Neural cell (in vitro differentiated cells): ENCODE results near the gene NADK. TPM values are rescaled to one million over a fixed set of nuclear protein-coding genes. Genes with fewer than 3 reads are reported as not detected.

Experiments used
- H2AFZ ChIP-seq: fragments of 200-600, 300-800 bp; sonication (generic), shearing (Covaris generic); 2 replicates; pipeline ENCODE4 v1.6.0; 2014; ENCODE audit warnings: low read depth, mild to moderate bottlenecking, antibody characterized with exemption, low read length, moderate library complexity
- H3F3A ChIP-seq: fragments of 200-600 bp; shearing (Covaris generic); 2 replicates; pipeline ENCODE4 v1.6.1; 2016; ENCODE audit warnings: mild to moderate bottlenecking, moderate library complexity, mixed read lengths, antibody characterized with exemption, low read length; ENCODE audit not compliant: insufficient read depth, poor library complexity, severe bottlenecking
- H3K27ac ChIP-seq: fragments of 200-600, 300-800 bp; sonication (generic), shearing (Covaris generic); 2 replicates; pipeline ENCODE4 v1.5.1; 2014; ENCODE audit warnings: mild to moderate bottlenecking, low read length, moderate library complexity
- H3K27me3 ChIP-seq: fragments of 300-800, 200-600 bp; sonication (generic), shearing (Covaris generic); 2 replicates; pipeline ENCODE4 v1.6.0; 2014; ENCODE audit warnings: mild to moderate bottlenecking, low read depth, low read length, moderate library complexity; ENCODE audit not compliant: insufficient read depth
- H3K36me3 ChIP-seq: fragments of 300-800, 200-600 bp; sonication (generic), shearing (Covaris generic); 2 replicates; pipeline ENCODE4 v1.5.1; 2014; ENCODE audit warnings: mild to moderate bottlenecking, antibody characterized with exemption, low read length, moderate library complexity; ENCODE audit not compliant: insufficient read depth
- H3K4me2 ChIP-seq: fragments of 300-800, 200-600 bp; sonication (generic), shearing (Covaris generic); 2 replicates; pipeline ENCODE4 v1.6.0; 2014; ENCODE audit warnings: mild to moderate bottlenecking, low read length
- H3K4me3 ChIP-seq: fragments of 300-800, 200-600 bp; sonication (generic), shearing (Covaris generic); 2 replicates; pipeline ENCODE4 v1.5.1; 2014; ENCODE audit warnings: mild to moderate bottlenecking, low read length, moderate library complexity
- H3K79me2 ChIP-seq: fragments of 200-600 bp; shearing (Covaris generic); replicated peaks from 2 replicates; pipeline ENCODE4 v1.6.0; 2014; ENCODE audit warnings: mild to moderate bottlenecking, low read length, moderate library complexity; ENCODE audit not compliant: insufficient read depth
- H3K9ac ChIP-seq: fragments of 300-800, 200-600 bp; sonication (generic), shearing (Covaris generic); 2 replicates; pipeline ENCODE4 v1.6.1; 2016; ENCODE audit warnings: mild to moderate bottlenecking, low read length, mixed read lengths
- H3K9me2 ChIP-seq: fragments of 200-600 bp; shearing (Covaris generic); 2 replicates; pipeline ENCODE4 v1.6.1; 2016; ENCODE audit warnings: mild to moderate bottlenecking, low read length, mixed read lengths; ENCODE audit not compliant: insufficient read depth
- H3K9me3 ChIP-seq: fragments of 200-600, 300-800 bp; sonication (generic), shearing (Covaris generic); 2 replicates; pipeline ENCODE4 v1.6.1; 2016; ENCODE audit warnings: mild to moderate bottlenecking, mixed run types, low read length, moderate library complexity, mixed read lengths
- H4K20me1 ChIP-seq: fragments of 200-600 bp; shearing (Covaris generic); 2 replicates; pipeline ENCODE4 v1.6.1; 2016; ENCODE audit warnings: mild to moderate bottlenecking, mixed run types; ENCODE audit not compliant: insufficient read depth
- EP300 ChIP-seq: fragments of 450-650 bp; conservative IDR thresholded peaks from 2 replicates; pipeline ENCODE4 v1.6.1; 2014; ENCODE audit warnings: antibody characterized with exemption, mild to moderate bottlenecking, moderate library complexity; ENCODE audit not compliant: poor library complexity, severe bottlenecking
- EZH2 ChIP-seq: fragments of 200-600, 300-800 bp; shearing (Covaris generic), sonication (generic); IDR thresholded peaks from 2 replicates; pipeline ENCODE4 v1.6.1; 2014; ENCODE audit warnings: antibody characterized with exemption, low read length, borderline replicate concordance, mild to moderate bottlenecking; ENCODE audit not compliant: insufficient read depth, poor library complexity, severe bottlenecking
- MXI1 ChIP-seq: fragments of 450-650 bp; conservative IDR thresholded peaks from 2 replicates; pipeline ENCODE4 v1.6.1; 2014; ENCODE audit warnings: antibody characterized with exemption, mild to moderate bottlenecking; ENCODE audit not compliant: poor library complexity, severe bottlenecking
- POLR2AphosphoS5 ChIP-seq: IDR thresholded peaks from 2 replicates; pipeline ENCODE4 v1.6.1; 2012
- RAD21 ChIP-seq: fragments of 450-650 bp; conservative IDR thresholded peaks from 2 replicates; pipeline ENCODE4 v1.6.1; 2014; ENCODE audit warnings: antibody characterized with exemption, mild to moderate bottlenecking, moderate library complexity
- SMC3 ChIP-seq: fragments of 450-650 bp; conservative IDR thresholded peaks from 2 replicates; pipeline ENCODE4 v1.6.1; 2014; ENCODE audit warnings: antibody characterized with exemption, mild to moderate bottlenecking, moderate library complexity; ENCODE audit not compliant: poor library complexity
- TAF1 ChIP-seq: IDR thresholded peaks from 2 replicates; pipeline ENCODE4 v1.6.1; 2012; ENCODE audit warnings: low read depth
- polyA plus RNA-seq: library from polyadenylated mRNA; depleted of rRNA; stranded (reverse); fragments of >200 nt; gene quantifications from 2 replicates; pipeline ENCODE4 v1.2.3, GENCODE V29; 2014
- TF ChIP-seq, protein P1 (sequence below): fragments of 450-650 bp; IDR thresholded peaks from 2 replicates; pipeline ENCODE4 v1.5.1; 2014; ENCODE audit warnings: antibody characterized with exemption, mild to moderate bottlenecking, moderate library complexity; ENCODE audit not compliant: poor library complexity, severe bottlenecking
- TF ChIP-seq, protein P2 (sequence below): IDR thresholded peaks from 2 replicates; pipeline ENCODE4 v1.6.1; 2012; ENCODE audit warnings: borderline replicate concordance

Gene NADK
- polyA plus RNA-seq, 1 donor from 2014 or later, result 38.5 TPM

DNA sequence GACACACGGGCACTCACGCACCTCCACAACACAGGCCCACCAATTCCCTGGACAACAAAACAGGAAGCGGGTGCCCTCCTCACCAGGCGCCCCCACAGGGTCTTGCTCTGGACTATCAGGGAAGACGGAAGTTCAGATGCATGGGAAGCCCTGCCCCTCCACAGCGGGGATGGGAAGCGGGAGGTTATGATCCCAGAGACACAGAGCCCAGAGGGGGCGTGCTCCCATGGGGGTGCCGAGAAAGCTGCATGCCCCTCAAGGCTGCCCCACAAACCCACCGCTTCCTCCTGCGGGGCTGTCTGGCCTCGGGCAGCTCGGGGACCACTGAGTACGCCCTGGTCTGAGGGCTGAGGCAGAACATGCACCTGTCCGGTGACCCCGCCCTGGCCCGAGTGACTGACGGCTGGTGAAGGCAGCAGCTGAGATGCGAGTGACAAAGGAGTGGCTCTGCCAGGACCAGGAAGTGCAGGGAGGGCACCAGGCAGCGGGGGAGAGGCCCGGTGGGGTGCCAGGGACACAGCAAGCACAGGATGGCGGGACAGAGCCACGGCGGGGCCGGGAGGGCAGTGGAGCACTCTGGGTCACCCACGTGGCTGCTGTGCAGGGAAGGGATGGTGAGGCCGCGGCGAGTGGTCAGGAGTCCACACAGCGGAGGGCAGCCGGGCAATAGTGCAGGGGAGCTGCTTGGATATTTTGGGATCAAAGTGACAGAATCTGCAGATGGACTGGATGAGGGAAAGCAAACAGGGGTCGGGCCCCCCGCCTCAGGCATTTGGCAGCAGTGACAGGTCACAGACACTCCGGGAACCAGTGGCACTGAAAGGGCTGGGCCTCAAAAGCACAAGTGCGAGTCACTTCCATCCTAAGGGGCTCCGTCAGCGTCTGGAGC lies 18.6 kb downstream of the NADK start:
- H3K27me3 ChIP-seq, result no peaks in the 10 kb centered on the region
- no peak overlapping the region for H3K4me2 ChIP-seq
- H3K36me3 ChIP-seq, result no peaks in the 10 kb centered on the region
- no peaks in the 10 kb centered on the region for H3K9me2 ChIP-seq
- H2AFZ ChIP-seq, result no peak overlapping the region
- no peaks in the 10 kb centered on the region for H3F3A ChIP-seq
- H3K79me2 ChIP-seq, result no peaks in the 10 kb centered on the region
- no peak overlapping the region for H3K9ac ChIP-seq
- no peaks in the 10 kb centered on the region for H4K20me1 ChIP-seq
- no peaks in the 10 kb centered on the region for H3K9me3 ChIP-seq
- no peak overlapping the region for H3K4me3 ChIP-seq
- H3K27ac ChIP-seq, result no peak overlapping the region
- TF ChIP-seq, protein P1, sequence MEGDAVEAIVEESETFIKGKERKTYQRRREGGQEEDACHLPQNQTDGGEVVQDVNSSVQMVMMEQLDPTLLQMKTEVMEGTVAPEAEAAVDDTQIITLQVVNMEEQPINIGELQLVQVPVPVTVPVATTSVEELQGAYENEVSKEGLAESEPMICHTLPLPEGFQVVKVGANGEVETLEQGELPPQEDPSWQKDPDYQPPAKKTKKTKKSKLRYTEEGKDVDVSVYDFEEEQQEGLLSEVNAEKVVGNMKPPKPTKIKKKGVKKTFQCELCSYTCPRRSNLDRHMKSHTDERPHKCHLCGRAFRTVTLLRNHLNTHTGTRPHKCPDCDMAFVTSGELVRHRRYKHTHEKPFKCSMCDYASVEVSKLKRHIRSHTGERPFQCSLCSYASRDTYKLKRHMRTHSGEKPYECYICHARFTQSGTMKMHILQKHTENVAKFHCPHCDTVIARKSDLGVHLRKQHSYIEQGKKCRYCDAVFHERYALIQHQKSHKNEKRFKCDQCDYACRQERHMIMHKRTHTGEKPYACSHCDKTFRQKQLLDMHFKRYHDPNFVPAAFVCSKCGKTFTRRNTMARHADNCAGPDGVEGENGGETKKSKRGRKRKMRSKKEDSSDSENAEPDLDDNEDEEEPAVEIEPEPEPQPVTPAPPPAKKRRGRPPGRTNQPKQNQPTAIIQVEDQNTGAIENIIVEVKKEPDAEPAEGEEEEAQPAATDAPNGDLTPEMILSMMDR, result no peak
- TF ChIP-seq TAF1 (no peak), EP300 (no peak)

DNA sequence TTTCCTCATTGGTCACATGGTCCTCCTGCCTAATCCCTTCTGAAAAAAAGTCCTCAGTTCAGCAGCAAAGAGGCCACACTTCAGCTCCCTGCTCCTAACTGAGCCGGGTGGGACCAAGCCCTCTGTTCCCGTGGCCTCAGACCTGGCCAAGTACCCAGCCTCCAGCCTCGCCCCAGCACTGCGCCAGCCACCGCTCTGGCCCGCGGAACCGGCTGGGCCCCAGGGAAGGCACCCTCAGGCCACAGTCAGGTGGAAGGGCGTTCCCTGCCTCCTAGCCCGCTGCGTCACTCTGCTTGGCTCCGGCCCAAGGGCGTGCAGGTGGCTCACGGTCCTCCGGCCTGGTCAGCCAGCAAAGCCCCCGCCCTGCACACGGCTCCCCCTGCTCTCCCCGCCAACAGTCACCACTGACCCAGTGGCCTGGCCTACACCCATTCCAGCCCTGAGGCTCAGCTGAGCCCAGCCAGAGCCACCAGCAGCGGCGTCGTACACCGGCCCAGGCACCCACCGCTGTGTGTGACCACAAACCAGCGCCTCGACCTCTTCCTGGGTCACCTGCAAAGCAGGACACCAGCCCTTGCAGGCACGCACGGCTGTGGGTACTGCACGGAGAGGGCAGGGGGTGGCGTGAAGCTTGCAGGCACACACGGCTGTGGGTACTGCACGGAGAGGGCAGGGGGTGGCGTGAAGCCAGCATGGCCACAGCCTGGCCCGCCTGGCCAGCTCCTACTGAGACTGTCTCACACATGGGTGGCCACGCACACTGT lies 19.4 kb downstream of the NADK start:
- Histone ChIP-seq H3K36me3 (no peaks in the 10 kb centered on the region), H3K79me2 (no peaks in the 10 kb centered on the region), H3K9me3 (no peaks in the 10 kb centered on the region), H3K4me2 (no peak overlapping the region), H3K27me3 (no peaks in the 10 kb centered on the region), H3K9me2 (no peaks in the 10 kb centered on the region), H2AFZ (no peak overlapping the region), H3K27ac (no peak overlapping the region), H3K4me3 (no peak overlapping the region), H3F3A (no peaks in the 10 kb centered on the region), H3K9ac (no peak overlapping the region), H4K20me1 (no peaks in the 10 kb centered on the region)
- TF ChIP-seq TAF1, result no peak
- TF ChIP-seq, protein P1, result no peak
- TF ChIP-seq, protein P2, sequence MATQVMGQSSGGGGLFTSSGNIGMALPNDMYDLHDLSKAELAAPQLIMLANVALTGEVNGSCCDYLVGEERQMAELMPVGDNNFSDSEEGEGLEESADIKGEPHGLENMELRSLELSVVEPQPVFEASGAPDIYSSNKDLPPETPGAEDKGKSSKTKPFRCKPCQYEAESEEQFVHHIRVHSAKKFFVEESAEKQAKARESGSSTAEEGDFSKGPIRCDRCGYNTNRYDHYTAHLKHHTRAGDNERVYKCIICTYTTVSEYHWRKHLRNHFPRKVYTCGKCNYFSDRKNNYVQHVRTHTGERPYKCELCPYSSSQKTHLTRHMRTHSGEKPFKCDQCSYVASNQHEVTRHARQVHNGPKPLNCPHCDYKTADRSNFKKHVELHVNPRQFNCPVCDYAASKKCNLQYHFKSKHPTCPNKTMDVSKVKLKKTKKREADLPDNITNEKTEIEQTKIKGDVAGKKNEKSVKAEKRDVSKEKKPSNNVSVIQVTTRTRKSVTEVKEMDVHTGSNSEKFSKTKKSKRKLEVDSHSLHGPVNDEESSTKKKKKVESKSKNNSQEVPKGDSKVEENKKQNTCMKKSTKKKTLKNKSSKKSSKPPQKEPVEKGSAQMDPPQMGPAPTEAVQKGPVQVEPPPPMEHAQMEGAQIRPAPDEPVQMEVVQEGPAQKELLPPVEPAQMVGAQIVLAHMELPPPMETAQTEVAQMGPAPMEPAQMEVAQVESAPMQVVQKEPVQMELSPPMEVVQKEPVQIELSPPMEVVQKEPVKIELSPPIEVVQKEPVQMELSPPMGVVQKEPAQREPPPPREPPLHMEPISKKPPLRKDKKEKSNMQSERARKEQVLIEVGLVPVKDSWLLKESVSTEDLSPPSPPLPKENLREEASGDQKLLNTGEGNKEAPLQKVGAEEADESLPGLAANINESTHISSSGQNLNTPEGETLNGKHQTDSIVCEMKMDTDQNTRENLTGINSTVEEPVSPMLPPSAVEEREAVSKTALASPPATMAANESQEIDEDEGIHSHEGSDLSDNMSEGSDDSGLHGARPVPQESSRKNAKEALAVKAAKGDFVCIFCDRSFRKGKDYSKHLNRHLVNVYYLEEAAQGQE, result no peak
- no peak for TF ChIP-seq SMC3
- no peak for TF ChIP-seq EP300
- no peak for TF ChIP-seq EZH2
- no peak for TF ChIP-seq POLR2AphosphoS5
- TF ChIP-seq RAD21, result no peak
- no peak for TF ChIP-seq MXI1
